HG03280 (cell line): ENCODE data around the gene PDYN.

Experiments used
- ATAC-seq: cut with Tn5 transposase; IDR thresholded peaks from one replicate; pipeline ENCODE4 v1.9.1; 2021; ENCODE audit warnings: mild to moderate bottlenecking, moderate library complexity; ENCODE audit not compliant: unreplicated experiment

PDYN gene

DNA sequence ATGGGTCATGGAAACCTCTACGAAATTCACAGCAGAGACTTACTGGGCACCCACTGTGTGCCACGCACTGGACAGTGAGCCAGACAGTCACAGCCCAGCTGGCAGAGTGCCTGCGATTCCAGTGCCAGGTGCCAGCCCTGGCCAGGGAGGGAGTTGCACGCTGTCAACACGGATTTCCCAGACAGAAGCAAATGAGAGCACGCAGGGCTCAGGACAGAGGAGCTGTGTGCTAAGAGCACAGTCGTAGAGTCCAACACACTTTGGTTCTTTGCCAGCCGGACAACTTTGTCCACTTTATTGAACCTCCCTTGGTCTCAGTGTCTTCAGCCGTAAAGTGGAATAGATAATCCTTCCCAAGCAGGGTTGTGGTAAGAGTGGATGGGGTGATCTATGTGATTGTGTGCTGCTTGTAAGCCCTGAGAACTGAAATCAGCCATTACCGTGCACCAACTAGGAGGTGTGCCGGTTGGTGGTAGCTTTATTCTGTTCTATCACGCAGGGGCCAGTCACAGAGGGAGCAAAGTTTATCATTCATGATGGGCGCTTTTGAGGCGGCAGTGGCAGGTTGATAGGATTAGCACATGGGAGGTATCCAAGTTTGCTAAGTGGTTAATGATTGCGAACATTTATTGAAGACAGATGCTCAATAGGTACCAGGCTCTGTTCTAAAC lies 58.0 kb downstream of the PDYN start:
- ATAC-seq = no peak

DNA sequence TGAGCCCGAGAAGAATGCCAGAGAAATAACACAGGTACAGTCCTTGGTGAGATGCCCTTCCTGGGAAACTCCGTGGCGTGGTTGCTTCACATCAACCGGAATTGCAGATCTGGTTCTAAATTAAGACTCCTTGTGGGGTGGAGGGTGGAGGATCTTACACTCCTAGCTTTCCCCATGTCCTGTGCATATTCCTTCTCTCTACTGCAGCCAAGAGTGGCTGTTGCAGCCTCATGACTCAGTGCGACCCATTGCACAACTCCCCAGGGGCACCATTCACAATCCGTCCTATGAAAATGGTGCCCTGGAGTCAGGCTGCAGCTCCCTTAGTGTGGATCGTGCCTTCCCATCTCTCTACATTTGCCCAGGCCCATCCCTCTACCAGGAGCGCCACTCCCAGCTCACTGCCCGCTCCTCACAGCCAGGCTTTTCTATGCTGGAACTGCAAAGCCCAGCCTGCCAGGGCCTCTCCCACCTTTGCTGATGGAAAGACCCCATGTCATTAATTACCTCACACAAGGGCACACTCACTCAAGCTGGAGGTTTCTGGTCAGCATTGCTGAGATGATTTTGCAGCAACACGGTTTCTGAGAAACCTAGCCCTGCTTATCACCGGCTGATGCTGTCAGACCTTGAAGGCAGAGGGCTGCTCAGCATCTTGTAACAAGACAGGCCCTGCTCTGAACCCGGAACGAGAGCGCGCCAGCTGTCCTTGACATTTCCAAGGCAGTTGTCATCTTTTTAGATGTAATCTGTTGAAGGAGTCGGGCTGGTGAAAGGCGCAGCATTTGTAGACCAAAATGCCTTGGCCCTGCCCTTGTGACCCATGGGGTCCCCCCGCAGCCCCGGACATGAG lies 58.9 kb downstream of the PDYN start:
- no peak for ATAC-seq

DNA sequence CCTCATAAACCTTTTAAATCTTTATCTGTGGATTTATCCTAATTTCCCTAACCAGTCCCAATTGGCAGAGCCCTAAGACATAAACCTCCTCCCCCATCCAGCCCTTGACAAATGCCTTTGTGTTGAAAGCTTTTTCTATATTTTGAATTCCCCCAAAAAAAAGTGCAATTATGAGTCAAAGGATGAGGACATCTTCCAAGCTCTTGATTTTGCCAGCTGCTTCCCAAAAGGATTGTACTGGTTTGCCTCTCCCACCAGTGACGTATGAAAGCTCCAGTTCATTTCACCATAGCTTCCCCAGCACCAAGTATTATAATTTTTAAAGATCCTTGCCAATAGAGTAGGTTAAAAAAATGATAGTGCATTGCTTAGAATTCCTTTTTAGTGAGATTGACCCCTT lies 59.7 kb downstream of the PDYN start:
- ATAC-seq = no peak

GRCh38 chr20:1933465-1933870 lies 60.4 kb downstream of the PDYN start:
- no peak for ATAC-seq

DNA sequence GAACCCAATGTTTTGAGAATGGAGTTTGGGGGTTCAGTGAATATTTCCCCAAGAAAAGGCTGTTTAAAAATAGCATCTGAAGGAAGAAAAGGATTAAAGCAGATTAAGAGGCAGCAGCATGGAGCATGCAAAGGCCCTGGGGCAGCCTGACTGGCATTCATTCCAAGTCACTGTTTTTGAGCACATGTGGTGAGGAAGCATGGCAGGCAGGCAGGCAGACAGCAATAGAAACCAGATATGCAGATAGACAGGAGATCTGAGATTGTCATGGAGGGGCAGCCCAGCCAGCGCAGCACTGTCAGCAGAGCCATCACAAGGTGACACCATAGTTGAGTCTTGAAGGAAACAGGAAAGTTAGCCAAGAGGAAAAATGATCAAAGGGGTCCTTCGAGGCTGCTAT lies 60.9 kb downstream of the PDYN start:
- ATAC-seq = no peak

- no peak for ATAC-seq
Measured at GRCh38 chr20:1931830-1932229, 62.0 kb downstream of the PDYN start.

DNA sequence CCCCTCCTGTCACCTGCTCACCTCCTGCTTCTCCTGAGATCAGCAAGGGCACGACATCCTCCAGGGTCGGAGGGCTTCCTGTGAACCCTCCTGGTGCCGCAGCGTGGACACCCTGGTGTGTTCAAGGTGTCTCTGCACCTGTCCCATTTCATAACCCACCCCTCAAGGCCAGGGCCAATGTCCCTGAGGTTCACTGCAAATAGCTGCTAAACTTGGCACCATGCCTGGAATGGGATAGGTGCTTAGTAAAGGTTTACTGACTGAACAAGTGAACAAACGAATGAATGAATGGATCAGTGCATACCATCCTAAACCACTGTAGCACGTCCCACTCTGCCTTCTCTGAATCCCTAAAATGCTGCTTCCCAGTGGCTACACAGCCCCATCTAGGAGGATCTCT lies 63.7 kb downstream of the PDYN start:
- no peak for ATAC-seq

DNA sequence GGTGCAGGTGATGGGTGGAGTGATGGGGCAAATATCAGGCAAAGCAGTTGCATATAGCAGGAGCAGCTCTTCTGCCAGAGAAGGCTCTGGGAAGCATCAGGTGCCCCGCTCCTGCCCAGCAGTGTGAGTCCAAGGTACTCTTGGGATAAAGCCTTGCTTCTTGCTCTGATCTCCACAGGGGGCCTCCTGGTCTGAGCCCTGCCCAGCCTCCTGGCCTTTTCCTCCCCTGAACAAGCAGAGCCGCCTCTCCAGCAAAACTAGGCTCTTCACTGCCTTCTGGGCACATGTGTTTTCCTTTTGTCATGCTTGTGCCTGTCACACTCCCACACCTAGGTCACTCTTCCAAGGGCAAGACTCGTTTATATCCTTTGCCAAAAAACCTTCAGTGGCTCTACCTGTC lies 64.4 kb downstream of the PDYN start:
- no peak for ATAC-seq

DNA sequence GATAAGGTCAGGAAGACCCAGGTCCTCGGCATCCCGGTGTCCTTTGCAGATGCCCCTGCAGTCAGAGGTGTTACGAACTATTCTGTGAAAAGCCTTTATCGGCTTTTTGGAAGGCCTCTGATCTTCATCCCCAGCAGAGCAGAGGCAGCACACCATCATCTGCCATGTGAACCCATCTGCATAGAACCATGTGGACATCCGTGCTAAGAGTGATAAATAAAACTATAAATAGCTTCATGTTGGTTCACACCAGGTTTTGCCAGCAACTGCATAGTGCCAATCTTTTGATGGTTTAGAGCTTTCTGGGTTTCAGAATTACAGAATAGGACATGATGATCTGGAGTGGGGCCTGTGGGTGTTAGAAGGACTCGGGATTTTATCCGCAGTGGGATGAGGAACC lies 65.1 kb downstream of the PDYN start:
- no peak for ATAC-seq
